HG02642 (cell line): Measurements from ENCODE around the gene SPDEF.

Experiments used
- ATAC-seq: cut with Tn5 transposase; IDR thresholded peaks from one replicate; pipeline ENCODE4 v1.9.1; 2021; ENCODE audit warnings: mild to moderate bottlenecking; ENCODE audit not compliant: unreplicated experiment, poor library complexity

The SPDEF gene

DNA sequence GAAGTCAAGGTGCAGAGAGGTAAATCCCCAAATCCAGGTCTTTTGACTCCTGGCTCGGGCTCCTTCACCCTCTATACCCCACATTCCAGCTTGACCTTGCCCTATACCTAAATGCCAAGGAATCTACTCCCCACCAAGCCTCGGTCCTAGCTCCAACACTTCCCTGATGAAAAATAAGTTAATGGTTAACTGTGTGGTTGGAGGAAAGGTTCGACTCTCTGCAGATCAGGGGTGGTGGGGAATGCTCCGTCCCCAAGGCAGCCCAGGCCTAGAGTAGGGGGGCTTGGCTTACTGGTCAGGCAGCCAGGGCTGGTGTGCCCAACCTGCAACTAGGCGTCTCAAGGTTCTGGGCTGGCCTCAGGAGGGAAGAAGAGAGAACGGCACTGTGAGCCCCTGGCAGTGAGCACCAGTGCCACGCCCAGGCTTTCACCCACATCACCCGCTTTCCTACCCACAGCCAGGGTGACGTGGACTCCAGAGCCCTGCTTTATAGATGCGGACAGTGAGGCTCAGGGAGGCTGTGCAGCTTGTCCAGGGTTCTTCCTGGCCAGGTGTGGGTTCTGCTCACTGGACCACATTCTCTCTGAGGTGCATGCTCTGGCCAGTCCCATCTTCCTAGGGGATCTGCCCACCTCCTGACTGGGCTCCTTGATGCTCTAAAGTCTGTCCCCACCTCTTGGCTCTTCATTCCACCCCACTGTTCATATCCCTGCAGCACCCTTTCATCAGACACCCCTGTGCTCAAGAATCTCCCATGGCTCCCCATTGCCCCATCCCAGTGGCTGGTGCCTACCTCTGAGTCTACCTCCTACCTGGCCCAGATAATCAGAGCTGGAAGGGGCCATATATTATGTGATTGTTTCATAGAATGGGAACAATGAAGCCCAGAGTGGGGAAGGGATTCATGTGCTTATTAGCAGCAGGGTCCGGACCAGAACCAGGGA, 8.2 kb downstream of the SPDEF start:
- ATAC-seq = no peak

DNA sequence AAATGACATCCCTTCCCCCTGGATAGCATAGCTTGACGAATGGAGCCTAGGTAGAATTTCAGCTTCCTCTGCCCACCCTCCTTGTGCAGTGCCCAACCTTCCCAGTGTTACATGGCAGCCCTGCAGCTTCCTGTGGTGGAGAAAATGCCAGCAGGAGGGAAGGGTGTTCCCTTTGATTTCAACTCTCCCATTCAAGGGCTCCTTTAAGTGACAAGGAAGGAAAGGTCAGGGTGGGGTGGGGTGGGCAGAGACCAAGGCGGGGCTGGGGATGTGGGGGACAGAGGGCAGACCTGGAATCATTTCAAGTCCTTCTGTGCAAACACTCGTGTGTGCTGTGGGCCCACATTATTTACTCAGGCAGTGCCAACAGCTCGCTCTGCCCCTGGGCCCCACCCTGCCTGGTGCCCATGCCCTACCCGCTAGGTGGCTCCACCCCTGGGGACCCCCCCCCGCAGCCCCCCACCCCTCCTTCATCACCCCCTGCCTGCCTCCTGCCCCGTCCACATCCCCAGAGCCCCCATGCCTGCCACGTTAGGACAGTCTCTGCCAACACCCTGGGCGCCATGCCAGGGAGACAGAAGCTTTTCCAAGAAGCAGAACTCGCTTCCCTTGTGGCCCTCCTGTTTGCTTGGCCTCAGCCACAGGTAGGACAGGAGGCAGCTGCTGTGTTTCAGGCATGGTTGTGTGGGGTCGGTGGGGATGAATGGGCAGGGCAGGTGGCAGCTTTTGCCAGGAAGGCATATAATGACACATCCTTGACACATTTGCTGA, 9.4 kb downstream of the SPDEF start:
- no peak for ATAC-seq

DNA sequence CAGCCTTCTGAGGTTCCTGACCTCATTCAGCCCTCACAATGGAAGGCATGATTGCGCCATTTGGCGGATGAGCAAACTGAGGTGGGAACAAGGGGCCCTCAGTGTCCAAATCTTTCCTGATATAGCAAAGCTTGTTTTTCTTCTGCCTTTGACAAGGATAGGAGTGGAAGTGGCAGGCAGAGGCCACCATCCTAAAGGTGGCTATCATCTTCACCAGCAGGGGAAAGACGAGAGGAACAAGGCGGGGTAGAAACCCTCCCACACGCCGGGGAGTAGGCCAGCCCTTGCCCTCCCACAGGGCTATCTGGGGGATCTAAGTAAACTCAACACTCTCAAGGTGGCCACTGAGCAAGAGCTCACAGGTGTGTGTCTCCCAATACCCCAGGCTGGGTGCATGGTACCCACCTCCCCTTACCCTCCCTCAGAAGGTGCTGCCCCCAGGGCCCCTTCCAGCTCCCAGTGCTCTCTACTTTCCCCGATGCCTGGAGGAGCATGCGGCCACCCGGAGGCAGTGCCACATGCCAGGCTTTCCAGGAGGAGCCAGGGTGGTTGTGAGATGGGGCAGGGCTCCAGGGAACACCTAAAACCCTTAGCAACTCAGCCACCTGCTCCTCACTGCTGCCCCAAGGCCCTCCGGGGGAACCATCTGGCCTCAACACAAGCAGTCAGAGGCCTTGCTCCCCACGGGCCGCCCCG, 11.2 kb downstream of the SPDEF start:
- no peak for ATAC-seq

DNA sequence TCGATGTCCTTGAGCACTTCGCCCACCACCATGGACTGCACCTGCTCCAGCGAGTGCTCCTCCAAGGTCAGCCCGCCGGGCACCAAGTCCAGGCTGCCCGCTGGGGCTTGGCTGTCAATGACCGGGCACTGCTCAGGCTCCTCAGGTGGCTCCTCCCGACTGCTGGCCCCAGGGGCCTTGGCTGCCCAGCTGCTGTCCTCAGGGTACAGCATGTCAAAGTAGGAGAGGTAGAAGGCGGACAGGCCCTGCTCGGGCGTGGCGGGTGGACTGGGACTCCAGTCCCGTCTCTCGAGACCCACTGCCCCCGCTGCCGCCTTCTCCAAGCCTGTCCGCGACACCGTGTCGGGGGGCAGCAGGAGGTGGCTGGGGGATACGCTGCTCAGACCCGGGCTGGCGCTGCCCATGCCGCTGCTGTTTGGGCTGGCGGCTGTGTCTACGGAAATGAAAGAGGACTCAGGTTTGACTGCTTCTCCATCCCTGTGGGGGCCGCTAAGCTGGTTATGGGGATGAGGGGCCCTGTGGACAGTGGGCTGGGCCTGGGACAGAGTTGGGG, 12.0 kb downstream of the SPDEF start:
- no peak for ATAC-seq

DNA sequence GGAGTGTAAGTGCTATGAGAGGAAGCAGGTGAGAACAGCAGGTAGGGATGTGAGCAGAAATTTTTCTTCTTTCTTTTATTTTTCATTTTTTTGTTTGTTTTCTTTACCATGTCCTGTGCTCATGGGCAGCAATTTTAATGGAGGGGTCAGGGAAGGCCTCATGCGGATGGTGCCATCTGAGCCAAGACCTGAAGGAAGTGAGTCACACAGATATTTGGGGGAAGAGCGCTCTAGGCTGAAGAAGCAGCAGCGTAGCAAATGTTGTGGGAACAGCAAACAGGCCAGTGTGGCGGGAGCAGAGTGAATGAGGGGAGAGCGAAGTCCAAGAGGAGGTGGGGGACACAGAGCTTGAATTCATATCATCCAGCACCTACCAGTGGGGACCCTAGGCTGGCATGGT, 12.7 kb downstream of the SPDEF start:
- ATAC-seq = no peak

DNA sequence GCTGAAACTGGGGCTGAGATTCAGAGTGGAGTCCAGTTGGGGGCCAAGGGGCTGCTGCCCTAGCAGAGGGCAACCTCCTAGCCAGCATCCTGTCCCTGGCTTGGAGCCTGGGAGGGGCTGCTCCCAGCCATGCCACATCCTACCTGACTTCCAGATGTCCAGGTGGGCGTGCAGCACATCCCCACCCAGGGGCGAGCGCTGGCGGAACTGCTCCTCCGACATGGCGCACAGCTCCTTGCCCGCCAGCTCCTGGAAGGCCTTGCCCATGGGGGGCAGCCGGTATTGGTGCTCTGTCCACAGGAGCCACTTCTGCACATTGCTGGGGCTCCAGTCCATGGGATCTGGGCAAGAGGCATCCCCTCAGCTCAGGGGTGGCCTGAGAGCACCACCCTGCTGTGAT, 15.3 kb downstream of the SPDEF start:
- ATAC-seq = no peak

DNA sequence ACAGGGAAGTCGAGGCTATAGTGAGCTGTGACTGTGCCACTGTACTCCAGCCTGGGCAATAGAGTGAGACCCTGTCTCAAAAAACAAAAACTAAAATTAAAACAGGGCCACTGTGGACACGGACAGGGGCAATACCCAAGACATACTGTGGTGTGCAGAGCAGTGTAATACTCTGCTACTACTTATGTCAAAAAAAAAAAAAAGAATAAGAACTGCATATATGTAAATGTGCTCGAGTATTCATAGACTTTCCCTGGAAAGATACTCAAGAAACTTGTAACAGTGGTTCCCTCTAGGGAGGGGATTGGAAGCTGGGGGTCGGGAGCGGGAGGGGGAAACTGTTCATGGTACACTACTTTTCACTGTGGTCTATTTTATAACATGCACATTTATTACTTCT, 15.9 kb downstream of the SPDEF start:
- no peak for ATAC-seq

DNA sequence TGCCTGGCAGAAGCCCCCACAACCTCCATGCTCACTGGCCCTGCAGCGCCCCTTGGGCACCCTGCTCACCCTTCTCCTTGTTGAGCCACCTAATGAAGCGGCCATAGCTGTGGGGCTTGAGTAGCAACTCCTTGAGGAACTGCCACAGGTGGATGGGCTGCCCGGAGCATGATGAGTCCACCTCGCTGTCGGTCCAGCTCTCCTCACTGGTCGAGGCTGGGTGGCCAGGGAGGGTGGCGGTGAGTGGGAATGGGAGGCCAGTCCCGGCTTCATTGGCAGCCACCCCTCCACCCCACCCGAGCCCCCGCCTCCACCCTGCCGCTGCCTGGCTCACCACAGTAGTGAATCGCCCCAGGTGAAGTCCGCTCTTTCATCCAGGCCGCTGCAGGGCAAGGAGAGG, 16.9 kb downstream of the SPDEF start:
- ATAC-seq = no peak

DNA sequence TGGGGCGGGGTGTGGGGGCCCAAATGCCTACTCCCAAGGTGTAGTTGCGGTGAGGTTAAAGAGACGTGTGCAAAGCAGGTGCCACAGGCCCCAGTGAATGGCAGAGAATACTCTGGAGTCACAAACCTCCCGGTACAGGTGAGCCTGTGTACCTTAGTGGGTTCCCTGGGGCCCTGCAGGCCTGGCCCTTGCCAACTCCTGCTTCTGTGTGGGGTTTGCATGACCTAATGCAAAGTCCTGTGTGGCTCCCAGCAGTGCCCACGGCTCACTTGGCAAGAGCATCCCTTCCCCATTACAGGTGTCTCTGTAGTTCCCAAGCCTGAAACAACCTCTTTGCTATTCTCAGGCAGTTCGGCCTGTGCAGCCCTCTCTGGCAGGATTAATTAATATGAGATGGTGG, 17.5 kb downstream of the SPDEF start:
- ATAC-seq = no peak

DNA sequence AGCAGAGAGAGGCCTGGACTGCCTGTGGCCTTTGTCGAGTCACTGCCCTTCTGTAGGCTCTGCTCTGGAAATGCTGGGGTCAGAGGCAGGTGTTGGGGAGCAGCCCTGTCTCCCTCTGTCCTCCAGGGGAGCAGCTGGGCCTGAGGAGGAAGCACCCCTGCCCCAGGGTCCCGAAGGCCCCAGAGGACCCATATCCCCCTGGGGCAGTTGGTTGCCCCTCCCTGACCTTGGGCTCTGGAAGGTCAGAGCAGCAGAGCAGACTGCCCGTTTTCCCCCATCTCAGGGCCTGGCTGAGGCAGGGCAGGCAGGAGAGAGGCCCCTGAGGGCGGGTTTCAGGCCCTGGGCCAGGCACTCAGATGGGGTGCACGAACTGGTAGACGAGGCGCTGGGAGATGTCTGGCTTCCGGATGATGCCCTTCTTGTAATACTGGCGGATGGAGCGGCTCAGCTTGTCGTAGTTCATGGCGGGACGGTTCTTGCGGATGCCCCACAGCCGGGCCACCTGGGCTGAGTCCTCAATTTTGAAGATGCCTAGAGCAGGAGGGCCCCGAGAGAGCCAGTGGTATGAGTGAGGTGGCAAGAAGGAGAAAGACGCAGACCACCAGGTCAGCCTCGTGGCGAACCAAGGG, 18.1 kb downstream of the SPDEF start:
- ATAC-seq = no peak

DNA sequence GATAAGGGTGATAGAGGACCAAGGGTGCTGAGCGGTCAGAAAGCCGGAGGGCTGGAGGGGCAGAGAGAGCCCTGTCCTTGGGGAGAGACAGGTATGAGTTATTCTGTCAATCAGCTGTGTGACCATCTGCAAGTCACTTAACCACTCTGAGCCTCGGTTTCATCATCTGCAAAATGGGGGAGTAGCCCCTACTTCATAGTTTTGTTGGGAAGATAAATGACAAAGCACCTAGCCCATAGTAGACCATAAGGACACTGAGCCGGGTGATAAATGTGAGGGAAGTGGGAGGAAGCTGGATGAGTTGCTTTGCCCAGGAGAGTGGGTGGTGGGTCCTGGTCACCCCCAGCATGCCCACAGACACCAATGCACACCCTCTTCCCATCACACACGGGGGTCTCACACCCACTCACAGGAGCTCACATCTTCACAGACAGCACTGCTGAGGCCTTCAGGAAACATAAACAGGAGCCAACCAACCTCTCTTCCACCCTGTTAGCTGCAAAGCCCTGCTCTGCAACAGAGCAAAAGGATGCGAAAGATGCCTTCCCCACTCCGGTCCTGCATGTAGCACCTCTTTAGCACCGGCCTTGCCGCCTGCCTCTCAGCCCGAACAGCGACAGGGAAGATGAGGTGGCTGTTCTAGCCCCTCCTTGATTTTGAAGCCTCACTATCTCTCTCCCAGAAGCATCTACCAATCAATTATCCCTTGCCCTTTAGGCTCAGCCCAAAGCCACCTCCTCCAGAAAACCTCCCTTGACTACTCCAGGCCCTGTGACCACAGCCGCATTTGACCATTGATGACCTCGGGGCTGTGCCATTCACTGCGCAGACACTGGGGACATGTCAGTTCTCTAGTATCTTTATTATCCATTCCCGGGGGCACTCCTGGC, 18.9 kb downstream of the SPDEF start:
- no peak for ATAC-seq

DNA sequence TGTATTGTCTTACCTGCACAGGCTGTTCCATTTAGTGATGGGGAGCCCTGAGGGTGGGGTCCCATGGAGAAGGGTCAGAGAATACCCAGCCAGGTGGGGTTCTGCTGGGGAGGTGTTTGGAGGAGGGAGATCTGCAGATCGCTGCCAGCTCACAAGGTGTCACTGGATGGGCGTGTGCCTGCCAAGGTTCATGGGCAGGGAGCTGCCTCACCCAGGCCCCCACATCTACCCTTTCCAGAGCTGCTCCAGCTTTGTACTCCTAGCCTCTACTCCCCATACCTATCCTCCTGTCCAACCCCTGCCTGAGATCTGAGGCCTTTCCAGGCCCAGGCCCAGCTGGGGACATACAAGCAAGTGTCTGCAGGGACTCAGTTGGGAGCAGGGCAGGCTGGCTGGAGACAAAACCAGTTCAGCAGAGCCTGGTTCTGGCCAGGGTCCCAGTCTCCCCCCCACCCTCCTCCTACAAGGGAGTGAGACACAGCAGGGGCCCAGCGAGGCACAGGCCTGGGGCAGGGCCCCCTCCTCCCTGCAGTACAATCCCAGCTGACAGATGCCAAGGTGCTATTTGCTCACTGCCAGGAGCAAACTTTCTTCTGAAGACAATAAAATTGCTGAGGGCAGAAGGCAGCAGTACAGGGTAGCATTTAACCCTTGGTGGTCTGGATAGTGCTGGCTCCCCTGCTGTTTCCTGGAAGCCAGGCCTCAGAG, 19.7 kb downstream of the SPDEF start:
- no peak for ATAC-seq

DNA sequence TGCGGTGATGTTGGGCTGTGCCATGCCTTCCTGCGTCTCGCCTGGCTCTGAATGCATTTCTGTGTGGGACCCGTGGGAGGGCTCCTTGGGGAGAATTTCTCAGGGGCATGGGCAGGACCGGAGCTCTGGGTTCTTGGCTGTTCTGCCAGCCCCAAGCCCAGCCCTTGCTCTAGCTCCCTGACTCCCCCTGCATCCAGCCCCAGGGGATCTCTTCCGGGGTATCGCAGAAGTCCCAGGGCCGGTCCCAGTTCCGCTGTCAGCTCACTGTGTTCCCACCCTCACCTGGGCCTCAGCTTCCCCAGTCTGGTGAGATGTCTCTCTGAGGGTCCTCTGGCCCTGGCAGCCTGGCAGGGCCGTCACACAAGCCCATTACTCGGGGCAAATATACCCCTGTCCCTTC, 20.5 kb downstream of the SPDEF start:
- ATAC-seq = no peak

DNA sequence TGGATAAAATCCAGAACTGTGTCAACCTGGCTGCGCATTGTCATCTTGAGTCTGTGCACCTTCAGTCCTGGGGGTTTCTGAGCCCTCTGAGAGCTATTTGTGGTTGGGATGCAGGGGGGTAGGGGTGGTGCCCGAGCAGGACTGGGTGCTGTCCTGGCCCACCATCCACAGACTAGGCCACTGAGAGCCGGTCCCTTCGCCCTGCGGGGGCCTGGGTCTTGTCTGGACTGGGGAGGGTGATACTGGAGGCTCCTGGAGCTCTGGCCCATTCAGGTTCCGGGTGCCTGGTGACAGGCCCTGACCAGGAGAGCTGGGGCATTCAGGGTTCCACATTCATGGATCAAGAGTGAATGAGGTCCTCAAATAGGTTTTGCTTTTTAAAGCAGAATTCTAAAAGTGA, 20.9 kb downstream of the SPDEF start:
- ATAC-seq = no peak

DNA sequence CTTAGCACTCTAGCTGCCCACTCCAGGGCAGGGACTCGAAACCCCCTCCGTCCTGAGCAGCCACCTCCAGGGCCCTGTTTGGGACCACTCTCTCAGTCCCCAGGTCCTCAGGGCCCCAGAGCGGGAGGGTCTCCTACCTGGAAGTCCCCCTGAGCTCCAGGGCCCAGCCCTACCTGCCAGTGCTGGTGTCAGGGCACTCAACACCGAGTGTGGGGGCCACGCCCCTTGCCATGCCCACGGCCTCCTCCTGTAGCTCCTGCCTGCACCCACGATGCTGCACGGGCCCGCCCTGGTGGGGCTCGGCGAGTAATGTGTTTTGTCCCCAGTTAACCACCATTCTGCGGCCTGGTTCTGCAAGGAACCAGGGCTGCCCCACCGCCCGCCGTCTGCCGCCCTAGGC, 21.5 kb downstream of the SPDEF start:
- no peak for ATAC-seq

DNA sequence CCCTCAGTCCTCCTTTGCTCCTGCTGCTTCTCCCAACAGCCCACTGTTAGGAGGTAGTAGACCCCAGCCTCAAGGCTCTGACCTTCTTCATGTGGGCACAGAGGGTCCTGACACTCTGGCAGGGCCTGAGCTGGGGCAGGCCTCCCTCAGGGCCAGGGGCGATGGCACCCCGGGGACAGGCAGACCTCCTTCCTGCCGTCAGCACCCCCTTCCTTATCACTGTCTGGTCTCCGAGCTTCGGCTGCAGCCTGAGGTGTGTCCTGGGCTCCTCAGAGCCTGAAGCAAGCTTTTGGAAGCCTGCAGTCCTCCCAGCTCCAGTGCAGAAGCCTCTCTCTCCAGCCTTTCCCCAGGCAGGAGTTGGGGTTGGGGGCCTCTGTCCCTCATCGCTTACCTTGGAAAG, 22.0 kb downstream of the SPDEF start:
- no peak for ATAC-seq

DNA sequence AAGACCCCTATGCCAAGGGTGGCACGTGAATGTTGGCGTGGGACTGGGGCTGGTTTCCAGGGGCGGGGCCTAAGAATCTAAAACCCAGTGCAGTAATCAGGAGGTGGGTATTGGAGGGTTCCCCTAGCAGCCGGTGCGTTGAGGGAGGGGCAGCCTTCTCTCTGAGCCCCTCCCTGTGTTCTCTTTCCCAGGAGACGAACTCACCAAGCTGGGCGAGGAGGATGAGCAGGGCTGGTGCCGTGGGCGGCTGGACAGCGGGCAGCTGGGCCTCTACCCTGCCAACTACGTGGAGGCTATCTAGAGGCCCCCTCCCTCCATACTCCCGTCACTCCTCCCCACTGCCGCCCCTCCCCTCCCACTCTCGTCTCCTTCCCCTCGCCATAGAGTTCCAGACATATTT, 23.9 kb downstream of the SPDEF start:
- ATAC-seq = no peak

DNA sequence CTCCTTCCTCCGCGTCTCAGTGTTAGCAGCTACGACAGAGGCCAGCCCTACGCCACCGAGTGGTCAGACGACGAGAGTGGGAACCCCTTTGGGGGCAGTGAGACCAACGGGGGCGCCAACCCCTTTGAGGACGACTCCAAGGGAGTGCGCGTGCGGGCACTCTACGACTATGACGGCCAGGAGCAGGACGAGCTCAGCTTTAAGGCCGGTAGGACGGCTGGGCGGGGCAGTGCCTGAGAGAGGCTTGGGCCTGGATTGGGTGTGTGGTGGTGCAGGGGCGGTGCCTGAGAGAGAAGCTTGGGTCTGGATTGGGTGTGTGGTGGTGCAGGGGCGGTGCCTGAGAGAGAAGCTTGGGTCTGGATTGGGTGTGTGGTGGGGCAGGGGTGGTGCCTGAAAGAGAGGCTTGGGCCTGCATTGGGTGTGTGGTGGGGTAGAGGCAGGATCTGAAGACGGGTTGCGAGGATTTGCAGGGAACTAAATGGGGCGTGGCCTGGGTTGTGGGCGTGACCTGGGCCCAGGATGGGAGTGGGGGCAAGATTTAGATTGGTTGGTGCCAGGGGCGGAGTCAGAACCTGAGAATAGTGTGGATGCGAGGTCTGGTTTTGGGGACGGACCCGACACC, 24.4 kb downstream of the SPDEF start:
- no peak for ATAC-seq
